COLO829 (cell line): ENCODE measurements around the gene GALNTL6.

Experiments used
- DNase-seq: peaks from one replicate; pipeline ENCODE4 v3.0.0; 2012; ENCODE audit warnings: low spot score

Gene GALNTL6

DNA sequence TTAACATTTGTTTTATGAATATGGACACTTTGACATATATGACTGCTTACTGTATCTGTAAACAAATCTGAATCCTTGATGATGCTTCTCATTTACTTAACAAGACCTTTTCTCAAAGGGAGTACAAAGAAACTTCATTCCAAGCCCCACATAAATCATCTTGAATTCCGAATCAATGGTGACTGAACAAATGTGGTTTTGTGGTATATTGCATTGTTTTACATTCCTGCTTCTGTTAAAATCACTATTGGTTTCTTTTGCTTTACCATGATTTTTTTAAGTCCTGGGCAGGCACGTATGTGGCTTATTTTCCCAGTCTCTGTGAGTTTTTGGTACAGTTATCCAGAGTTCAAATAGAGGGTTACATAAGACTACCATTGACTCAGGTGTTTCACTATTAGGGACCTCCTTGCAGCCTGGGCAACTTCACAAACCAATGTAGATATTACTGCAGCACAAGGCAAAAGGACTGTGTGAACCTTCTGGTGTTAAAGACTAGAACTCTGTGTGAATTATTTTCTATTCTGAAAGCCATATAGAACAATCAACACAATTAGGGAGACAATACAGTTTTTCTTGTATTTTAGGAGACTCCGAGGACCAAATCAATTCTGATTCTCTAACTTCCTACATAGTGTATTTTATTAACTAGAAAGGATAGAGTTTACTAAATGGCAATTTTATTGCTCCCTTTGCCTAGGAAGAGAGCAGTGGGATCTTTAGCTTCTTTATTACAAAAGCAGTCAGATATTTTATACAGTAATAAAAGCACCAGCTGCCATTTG, 196.4 kb downstream of the GALNTL6 start:
- DNase-seq, result no peak

DNA sequence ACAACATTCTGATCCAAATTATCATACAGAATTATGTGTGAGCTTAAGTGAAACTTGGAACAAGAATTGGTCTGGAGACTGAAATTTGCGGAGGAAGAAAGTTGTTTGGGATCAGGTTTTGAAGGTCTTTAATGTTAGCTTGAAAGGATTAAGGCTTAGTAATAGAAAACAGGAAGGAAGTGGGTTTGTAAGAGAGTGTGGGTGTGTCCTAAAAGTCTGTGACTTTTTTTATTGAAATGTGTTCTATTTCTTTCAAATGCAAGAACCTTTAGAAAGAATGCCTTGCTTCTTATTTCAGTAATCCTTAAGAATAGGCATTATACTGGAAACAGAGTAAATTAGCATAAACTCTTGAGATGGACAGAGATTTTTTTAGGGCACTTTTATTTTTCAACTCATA, 198.0 kb downstream of the GALNTL6 start:
- DNase-seq, result no peak

DNA sequence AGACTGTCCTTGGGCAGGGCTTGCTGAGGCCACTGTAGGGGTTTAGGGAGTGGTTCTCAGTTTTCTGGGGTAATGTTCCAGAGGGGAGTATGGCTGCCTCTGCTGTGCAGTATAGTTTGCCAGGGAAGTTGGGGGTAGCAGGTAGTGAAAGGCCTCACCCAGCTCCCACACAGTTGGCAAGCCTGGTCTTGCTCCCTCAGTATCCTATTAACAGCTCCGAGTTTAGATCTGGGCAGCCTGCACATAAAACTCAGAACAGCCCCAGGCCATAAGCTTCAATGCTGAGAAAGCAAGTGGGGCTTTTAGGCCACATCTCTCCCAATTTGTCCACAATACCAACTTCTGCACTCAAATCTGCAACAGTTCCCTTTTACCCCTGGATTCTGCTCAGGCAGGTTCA, 205.2 kb downstream of the GALNTL6 start:
- no peak for DNase-seq

DNA sequence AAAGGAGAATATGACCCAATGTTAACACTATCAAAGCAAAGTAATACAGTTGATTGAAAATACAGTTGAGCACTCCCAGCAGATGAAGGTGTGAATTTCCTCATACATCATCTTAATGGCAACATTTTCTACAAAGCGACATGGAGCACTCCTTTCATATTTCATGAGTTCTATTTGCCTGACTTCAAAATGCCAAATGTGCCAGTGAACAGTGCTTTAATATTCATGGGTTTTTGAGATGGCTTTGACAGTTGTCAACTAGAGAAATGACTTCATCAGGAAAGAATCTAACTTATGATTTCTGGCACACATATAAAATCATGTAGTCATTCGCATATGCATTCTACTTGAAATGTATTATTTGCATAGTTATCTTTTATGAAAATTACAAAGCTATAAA, 222.4 kb downstream of the GALNTL6 start:
- no peak for DNase-seq

GRCh38 chr4:172040766-172041165, 227.6 kb downstream of the GALNTL6 start:
- DNase-seq, result no peak

GRCh38 chr4:172042714-172043114, 229.5 kb downstream of the GALNTL6 start:
- peak; percentile 8 for DNase-seq

DNA sequence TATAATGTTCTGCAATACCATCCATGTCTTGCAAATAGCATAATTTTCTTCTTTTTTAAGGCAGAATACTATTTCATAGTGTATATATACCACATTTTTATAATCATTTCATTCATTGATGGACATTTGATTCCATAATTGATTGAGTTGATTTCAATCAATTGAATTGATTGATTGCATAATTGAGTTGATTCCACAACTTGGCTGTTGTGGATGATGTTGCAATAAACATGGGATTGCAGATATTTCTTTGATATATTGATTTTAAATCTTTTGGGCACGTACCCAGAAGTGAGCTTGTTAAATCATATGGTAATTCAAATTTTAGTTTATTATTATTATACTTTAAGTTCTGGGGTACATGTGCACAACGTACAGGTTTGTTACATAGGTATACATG, 232.8 kb downstream of the GALNTL6 start:
- DNase-seq, result no peak

GRCh38 chr4:172048666-172049065, 235.5 kb downstream of the GALNTL6 start:
- DNase-seq, result no peak

GRCh38 chr4:172050911-172051310, 237.7 kb downstream of the GALNTL6 start:
- DNase-seq, result no peak

DNA sequence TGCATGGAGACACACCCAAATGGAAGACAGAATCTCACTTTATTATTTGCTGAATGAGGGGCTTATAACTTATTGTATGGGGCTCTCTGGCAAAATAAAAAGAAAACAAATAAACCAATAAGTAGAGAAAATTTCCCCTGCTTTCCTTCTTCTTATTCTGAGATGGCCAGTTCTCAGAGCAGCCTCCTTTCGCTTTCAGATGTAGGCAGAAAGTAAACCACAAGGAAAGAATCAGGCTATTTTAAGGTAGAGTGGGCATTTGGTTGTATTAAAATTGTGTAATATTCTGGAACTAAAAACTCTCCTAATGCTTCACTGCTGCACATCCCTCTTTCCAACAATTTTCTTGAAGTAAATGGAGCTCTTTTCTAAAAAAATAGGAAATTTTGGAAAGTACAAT, 241.8 kb downstream of the GALNTL6 start:
- no peak for DNase-seq

GRCh38 chr4:172055498-172055897, 242.3 kb downstream of the GALNTL6 start:
- DNase-seq, result no peak

GRCh38 chr4:172061204-172061603, 248.0 kb downstream of the GALNTL6 start:
- no peak for DNase-seq

- no peak for DNase-seq
These were observed 255.3 kb downstream of the GALNTL6 start for GRCh38 chr4:172068506-172068905.

DNA sequence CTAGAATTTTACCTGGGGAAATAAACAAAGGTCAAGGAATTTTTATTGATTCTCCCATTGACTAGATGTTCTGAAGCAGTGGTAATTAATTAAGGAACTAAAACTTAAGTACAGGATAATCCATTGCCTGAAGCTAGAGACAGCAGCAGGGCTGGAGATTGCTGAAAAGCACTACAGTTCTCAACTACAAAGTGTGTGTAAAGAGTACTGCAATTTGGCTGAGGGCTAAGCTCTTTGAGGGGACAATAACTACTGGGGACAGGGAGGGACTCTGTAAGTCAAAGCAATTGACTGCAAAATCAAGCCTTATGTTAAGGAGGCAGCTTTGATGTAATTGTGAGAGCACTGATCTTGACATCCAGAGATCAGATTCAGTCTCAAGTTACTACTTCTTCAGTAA, 260.4 kb downstream of the GALNTL6 start:
- no peak for DNase-seq

DNA sequence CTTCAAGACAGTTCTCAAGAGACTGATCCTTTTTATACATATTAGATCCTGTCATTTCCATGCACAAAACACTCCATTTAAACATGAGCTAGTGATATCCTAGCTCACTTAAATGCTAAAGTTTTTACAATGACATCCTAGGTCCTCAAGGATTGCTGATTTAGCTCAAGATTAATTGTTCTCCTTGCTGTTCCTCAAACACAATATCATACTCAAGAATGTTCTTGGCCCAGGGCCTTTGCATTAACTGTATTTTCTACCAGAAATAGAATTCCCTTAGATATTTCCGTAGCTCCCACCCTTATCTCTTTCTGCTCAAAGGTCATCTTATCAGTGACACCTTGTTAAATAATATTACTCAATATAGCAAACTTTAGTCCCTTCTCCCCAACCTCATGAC, 270.1 kb downstream of the GALNTL6 start:
- no peak for DNase-seq

GRCh38 chr4:172088556-172088955, 275.4 kb downstream of the GALNTL6 start:
- DNase-seq, result no peak

DNA sequence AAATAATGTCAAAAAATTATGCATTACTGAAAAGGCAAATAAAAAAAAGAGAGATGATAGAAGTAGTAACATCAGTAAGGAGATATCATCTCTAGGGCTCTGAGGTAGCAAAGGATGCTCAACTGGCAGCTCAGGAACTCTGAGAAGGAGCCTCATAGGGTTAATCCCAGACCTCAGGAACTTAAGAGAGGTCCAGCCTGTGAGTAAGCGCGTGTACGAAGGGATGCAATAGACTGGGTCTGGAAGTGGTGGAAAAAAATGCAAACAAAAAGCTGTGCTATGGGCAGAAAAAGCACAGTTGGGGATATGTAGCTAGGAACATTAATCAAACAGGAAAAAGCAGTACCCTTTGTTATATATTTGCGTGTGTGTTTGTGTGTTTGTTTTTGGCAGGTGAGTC, 282.0 kb downstream of the GALNTL6 start:
- no peak for DNase-seq

- no peak for DNase-seq
These were observed 283.6 kb downstream of the GALNTL6 start for GRCh38 chr4:172096786-172097185.

- DNase-seq, result peak; percentile 86
These were observed 286.2 kb downstream of the GALNTL6 start for GRCh38 chr4:172099376-172099775.

- no peak for DNase-seq
These were observed 290.3 kb downstream of the GALNTL6 start for GRCh38 chr4:172103456-172103855.

GRCh38 chr4:172104539-172104938, 291.3 kb downstream of the GALNTL6 start:
- DNase-seq, result no peak

DNA sequence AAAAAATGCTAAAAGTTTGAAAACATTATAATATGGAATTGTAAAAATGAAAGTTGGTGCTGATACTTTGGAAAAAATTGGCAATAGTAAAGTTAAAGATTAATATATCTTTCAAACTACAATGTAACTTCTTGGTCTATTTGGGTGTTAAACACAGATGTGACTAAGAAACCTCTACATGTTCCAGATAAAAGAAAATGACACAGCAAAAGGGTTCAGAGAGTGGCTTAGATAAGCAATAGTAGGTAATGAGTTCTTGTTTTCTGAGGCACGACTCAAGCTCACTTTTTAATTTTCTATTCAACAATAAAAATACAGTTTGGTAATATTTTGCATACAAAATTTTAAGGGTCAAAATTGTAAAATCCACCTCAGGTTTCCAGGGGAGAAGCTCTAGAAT, 292.7 kb downstream of the GALNTL6 start:
- DNase-seq, result no peak

DNA sequence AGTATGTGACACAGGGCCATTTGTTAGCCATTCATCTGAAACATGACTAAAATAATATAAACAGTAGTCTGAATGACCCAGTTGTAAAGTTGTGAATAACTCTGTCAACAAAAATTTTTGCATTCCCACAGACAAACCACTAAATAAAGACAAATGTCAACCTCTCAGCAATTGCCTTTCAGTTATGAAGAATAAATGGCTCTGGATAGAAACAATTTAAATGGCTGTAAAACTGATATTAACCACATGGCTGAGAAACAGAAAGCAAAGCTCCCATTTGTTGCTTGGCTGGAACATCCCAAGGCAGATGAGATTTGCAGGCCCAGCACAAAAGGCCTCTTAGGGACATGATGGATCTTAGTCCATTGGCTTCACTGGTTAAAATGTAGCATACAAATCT, 296.3 kb downstream of the GALNTL6 start:
- DNase-seq, result no peak

DNA sequence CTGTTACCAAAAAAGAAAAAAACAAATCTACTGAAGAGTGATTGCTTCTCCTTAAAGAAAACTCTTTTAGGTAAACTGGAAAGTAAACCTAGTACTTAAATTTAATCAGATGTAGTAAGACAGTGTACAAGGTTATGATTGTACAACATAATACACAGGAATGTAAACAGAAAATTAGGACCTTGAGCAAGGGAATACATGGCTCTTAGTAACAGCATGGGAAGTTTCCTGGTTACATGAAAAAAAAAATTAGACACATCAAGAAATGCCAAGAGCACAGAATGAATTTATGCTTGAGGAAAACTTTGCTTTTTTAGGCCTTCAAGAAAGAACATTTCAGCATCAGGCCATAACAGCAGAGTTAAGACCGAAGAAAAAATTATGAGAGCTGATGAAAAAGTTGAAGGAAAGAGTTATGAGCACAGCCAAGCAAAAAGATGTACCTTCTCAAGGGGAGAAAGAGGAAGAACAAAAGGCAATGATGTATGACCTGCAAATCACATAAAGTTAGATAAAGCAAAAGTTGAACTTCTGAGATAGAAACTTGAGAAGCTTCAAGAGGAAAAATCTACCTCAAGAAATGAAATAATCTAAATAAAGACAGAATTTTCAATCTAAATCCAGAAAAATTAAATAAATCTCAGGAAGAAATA, 311.6 kb downstream of the GALNTL6 start:
- no peak for DNase-seq
